Stimulated activated CD4-positive, alpha-beta T cell treated with anti-CD3 and anti-CD28 coated beads, Interleukin-4, amount 100 ng/mL, for 1 hour (primary cell): ENCODE measurements around the gene ARHGAP21.

Source experiments
- DNase-seq: peaks from one replicate; pipeline ENCODE4 v3.0.0-alpha.2; 2020

Gene ARHGAP21

GRCh38 chr10:24722131-24722675 lies 1.5 kb downstream of the ARHGAP21 start:
- DNase-seq: no peak

GRCh38 chr10:24721229-24722106 lies 2.2 kb downstream of the ARHGAP21 start:
- DNase-seq: no peak

DNA sequence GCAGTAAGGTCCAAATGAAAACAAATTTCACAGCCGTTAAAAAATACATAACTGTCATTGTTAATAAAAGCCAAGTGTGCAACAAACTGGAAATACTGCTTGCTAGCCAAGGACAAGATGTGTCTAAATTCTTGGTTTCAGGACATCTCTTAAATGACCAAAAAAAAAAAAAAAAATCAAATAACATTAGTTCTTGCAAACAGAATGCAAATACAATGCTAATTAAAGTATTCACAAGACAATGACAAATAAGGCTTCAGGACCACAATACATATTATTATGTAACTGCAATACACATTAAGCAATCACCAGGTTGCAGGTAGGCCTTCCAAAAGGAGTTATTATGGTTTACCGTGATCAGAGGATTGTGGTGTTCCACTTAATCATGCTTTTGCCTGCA lies 3.6 kb downstream of the ARHGAP21 start:
- no peak for DNase-seq

DNA sequence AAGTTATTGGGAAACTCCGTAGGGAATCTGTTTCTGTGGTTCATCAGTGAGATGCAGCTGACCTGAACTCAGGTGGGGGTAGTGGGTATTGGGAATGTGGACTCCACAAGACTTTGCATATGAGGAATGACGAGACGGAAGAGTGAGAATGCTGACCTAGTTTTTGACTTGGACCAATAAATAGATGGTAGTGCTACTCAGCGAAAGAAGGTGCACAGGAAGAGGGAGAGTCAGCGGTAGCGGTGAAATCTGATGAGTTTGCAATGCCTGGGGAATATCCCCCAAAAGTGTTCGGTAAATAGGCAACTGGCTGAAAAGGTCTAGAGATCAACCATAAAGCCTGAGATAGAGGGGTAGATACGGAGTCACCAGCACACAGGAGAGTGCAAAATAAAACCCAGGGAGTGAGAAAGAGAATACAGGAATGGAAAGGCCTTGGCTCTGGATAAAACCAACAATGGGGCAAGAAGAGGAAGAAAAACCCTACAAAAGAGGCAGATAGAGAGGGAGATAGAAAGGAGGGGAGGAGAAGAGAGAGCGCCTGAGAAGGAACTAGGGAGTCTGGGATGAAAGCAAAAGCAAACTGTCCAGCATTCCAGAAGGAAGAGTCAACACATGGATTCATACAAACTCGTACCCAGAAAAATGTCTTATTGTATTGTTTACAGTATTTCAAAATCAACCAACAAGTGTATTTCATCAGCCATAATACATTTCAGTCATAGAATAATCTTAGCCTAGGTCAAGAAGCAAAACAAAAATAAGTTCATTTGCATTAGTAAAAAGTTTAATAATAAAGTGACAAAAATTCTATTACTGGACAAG lies 5.4 kb downstream of the ARHGAP21 start:
- no peak for DNase-seq

GRCh38 chr10:24716295-24716694 lies 7.4 kb downstream of the ARHGAP21 start:
- no peak for DNase-seq

GRCh38 chr10:24715246-24715769 lies 8.4 kb downstream of the ARHGAP21 start:
- no peak for DNase-seq

GRCh38 chr10:24713086-24713485 lies 10.6 kb downstream of the ARHGAP21 start:
- no peak for DNase-seq

GRCh38 chr10:24711465-24711864 lies 12.2 kb downstream of the ARHGAP21 start:
- DNase-seq: no peak

DNA sequence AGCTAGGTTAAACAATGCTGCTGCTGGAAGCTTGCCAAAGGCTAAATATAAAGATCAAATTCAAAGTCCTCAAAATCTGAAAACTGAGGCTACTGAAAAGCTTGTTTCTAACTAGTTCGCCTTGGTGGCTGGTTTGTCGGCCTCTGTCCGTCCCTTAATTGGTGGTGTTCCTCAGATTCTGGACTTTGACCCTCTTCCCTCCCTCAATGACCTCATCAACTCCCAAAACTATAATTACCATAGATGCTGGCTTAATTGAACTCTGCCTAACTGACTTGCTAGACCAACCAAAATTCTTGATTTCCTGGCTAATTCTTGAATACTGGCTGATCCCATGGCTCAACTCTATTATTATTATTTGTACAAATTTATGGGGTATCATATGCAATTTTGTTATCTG lies 15.6 kb downstream of the ARHGAP21 start:
- DNase-seq: no peak

DNA sequence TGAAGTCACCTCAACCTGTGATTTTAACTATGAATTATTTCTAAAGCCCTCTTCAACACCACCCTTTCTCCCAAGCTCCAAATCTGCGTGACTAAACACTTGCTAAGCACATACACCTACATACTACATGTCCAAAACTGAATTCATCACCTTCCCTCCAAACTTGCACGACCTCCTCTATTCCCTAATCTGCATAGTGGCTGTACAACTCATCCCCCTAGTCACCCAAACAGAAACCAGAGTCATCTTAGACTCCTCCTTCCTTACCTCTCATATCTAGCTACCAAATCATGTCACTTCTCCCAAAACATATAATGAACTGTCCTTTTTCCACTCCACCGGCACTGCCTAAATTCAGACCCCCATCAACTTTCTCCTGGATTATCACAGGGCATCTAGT lies 16.2 kb downstream of the ARHGAP21 start:
- DNase-seq: no peak

- DNase-seq: no peak
These were observed 17.1 kb downstream of the ARHGAP21 start for GRCh38 chr10:24706479-24707118.

DNA sequence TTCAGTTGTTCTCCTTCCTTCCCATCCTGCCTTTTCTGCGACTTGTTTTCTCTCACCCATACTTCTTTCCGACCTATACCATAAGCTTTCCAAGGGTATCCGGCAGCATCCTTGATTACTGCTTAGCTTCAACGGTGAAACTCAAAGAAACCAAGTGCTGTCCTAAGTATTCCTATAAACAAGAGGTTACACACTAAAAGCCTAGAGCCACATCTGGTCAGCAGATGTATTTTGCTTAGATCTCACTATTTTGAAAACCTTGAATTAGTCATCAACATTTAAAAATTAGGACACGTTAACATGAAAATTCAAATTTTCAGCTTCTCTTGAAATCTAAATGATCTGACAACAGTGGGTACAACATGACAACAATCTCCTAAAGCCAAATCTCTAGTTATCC lies 20.0 kb downstream of the ARHGAP21 start:
- no peak for DNase-seq

DNA sequence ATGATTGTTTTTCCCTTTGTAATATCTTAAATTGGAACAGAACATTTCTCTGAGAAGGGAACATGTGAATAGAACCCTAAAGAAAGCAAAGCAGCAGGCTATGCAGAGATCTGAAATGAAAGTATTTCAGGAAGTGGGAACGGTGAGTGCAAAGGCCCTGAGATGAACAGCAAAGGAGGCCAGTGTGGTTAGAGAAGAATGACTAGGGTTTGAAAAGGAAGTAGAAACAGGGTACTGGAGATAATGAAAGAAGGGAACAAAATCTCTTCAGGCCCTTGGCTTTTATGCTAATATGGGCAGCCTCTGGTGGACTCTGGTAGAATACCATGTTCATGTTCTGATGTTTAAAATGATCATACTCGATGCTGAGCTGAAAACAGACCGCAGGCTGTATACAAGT lies 22.2 kb downstream of the ARHGAP21 start:
- DNase-seq: no peak

DNA sequence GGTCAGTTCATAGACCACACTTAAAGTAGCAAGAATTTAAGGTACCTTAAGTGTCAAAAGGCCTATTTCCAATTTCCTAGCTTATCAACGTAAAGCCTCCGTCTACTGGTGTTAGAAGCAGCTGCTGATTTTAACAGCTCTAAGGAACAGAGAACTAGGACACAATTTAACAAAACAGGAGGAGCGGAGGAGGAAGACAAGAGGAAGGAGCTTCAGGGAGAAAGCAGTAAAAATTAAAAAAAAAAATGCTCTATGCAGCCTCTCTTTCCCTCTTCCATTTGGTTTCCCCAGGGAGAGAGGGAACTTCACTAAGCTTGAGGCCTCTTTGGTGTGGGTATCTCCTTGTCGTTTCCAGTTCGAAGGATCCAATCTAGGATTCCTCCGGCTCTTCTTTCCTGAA lies 22.7 kb downstream of the ARHGAP21 start:
- no peak for DNase-seq

DNA sequence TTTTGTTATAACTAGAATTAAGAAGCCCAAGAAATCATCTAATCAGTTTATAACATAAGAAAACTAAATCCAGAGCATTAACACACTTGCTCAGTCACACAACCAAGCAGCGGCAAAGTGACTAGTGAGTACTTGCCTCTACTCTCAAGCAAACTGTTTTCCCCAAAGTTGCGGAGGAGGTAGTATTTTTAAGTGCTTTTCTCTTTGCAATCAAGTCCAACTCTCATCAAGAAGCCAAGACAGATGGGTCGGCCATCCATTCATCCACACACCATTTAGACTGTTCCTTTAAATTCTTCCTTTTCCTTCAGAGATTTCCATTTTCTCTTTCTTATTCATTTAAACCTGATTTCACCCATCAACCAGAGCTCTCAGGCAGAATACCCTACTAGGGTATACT lies 25.4 kb downstream of the ARHGAP21 start:
- no peak for DNase-seq

- DNase-seq: no peak
These were observed 26.6 kb downstream of the ARHGAP21 start for GRCh38 chr10:24697080-24697479.

DNA sequence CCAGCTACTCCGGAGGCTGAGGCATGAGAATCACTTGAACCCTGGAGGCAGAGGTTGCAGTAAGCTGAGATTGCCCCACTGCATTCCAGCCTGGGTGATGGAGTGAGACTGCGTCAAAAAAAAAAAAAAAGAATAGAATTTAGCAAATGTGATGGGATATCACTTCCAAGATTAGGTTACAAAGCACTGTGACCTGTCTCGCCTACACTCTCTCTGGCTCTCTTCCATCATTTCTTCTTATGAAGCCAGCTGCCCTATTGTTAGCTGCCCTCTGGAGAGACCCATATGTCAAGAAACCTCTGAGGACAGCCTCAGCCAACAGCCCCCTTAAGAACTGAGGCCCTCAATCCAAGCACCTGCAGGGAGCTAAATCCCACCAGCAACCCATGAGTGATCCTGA lies 28.2 kb downstream of the ARHGAP21 start:
- DNase-seq: no peak

DNA sequence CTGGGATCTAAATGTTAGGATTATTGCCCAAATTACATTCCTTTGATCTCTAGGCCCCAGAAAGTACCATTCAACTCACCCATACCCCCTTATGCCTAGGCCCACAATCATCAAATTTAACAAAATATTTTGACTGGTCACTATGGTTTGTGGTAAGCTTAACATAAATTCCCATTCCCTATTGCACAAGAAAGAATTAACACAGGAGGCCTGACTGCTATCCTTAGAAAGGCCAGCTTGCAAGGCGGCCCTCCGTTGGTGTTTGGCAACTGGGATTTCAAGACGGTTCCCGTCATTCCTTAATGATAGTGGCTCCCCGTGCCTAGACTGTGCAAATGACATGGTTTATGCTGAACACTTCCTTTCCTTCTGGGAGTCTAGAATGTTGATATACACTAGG lies 29.6 kb downstream of the ARHGAP21 start:
- DNase-seq: no peak

DNA sequence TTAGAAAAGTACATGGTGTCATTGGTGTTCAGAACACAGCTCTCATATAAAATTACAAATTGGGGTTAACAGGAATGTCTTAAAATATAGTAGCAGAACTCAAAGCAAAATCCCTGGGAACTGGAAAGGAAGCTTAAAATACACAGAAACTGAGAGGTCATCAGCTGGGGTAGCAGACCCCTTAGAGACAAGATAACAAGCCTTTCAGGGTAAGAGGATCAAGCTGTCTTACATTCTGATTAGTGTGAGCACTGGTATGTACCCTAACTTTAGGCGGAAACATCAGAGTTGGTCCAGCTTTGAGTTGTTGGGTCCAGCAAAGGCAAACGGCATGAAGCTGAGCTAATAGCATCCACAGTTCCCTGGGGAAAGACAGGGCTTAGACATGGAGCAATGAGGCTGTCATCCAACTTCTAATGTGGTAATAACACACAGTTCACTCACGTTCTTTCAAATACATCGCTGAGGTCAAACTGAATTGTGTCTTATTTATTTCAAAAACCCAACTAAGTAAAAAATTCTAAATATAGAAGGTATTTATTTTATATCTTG lies 32.6 kb downstream of the ARHGAP21 start:
- no peak for DNase-seq

GRCh38 chr10:24685958-24686540 lies 37.6 kb downstream of the ARHGAP21 start:
- DNase-seq: no peak

- DNase-seq: no peak
These were observed 40.1 kb downstream of the ARHGAP21 start for GRCh38 chr10:24683554-24683953.

DNA sequence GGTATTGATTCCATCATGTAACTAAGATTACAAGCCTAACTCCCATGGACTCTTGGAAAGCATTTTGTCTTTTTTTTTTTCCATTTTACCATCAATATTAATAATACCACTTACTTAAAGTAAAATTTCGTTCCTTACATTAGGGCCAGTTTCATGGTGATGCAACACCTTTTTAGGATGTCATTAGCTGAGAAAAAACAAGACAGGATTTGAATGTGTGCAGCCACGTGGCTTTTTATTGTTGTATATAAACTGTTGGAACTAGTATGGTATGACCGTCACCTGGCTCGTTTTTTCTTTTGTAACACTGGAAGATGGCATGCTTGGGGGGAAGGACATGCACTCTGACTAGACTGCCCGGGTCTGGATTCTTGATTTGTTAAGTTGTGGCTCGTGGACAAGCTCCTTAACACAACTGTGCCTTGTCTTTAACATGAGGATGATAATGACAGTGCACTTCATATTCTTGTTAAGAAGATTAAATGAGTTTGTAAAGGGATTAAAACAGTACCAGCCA lies 42.1 kb downstream of the ARHGAP21 start:
- DNase-seq: no peak
